Measurements from ENCODE around the gene HIF1AN.

DNA sequence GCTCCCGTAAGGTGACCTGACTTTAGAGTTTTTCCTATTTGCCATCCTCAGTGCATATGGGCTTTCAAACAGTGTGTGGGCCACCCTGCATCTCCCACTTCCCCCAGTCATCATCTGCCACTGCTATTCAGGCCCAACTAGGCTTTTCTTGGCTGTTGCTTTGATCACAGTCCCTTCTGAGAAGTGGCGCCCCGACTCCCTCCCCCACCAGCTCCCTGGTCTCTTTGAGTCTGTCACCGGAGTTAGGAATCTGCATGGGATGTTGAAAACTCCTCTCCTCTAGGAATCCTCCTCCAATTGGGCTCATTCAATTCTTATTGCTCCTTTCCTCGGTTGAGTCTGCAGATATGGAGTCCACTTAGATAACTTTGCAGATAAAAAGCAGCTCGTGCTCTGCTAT lies 32.1 kb downstream of the HIF1AN start:
- TF ChIP-seq, protein P1, sequence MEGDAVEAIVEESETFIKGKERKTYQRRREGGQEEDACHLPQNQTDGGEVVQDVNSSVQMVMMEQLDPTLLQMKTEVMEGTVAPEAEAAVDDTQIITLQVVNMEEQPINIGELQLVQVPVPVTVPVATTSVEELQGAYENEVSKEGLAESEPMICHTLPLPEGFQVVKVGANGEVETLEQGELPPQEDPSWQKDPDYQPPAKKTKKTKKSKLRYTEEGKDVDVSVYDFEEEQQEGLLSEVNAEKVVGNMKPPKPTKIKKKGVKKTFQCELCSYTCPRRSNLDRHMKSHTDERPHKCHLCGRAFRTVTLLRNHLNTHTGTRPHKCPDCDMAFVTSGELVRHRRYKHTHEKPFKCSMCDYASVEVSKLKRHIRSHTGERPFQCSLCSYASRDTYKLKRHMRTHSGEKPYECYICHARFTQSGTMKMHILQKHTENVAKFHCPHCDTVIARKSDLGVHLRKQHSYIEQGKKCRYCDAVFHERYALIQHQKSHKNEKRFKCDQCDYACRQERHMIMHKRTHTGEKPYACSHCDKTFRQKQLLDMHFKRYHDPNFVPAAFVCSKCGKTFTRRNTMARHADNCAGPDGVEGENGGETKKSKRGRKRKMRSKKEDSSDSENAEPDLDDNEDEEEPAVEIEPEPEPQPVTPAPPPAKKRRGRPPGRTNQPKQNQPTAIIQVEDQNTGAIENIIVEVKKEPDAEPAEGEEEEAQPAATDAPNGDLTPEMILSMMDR (IDR thresholded peaks at IDR 0.05), result no peak
- TF ChIP-seq POLR2A (IDR thresholded peaks at IDR 0.05), result no peak
